IMR-90 (cell line): ENCODE measurements around the gene MRPL20. TPM values are rescaled to one million over a fixed set of nuclear protein-coding genes. Genes with fewer than 3 reads are reported as not detected.

Source experiments
- BHLHE40 ChIP-seq: fragments of 150-350 bp; IDR thresholded peaks from 2 replicates; pipeline ENCODE4 v1.6.1; 2016; ENCODE audit warnings: mild to moderate bottlenecking, low read depth, low read length
- MAZ ChIP-seq: IDR thresholded peaks from 2 replicates; pipeline ENCODE4 v1.6.1; 2012; ENCODE audit warnings: low read depth, mild to moderate bottlenecking, low read length, improper control_type of control experiment, moderate library complexity, borderline replicate concordance
- MXI1 ChIP-seq: IDR thresholded peaks from 2 replicates; pipeline ENCODE4 v1.6.1; 2012; ENCODE audit warnings: low read depth, mild to moderate bottlenecking, low read length, moderate library complexity, borderline replicate concordance
- polyA plus RNA-seq, 3 experiments: library from polyadenylated mRNA; depleted of rRNA; stranded (reverse); fragments of >200 nt; gene quantifications; 2 replicates each; pipeline ENCODE4 v1.2.3, GENCODE V29; 2012; ENCODE audit warnings: low replicate concordance in 1 of 3
- total RNA-seq: library from RNA; depleted of rRNA; stranded (reverse); fragments of >200 nt; gene quantifications from 2 replicates; pipeline ENCODE4 v1.2.3, GENCODE V29; 2012
- TF ChIP-seq, protein P1 (sequence below): fragments of 150-350 bp; IDR thresholded peaks from 2 replicates; pipeline ENCODE4 v1.6.1; 2016; ENCODE audit warnings: low read depth, mild to moderate bottlenecking, low read length, moderate library complexity, borderline replicate concordance

Gene MRPL20
- total and polyA plus RNA-seq, 2 of the 4 experiments (the other 2 are of a cell fraction): 141 to 157 TPM

DNA sequence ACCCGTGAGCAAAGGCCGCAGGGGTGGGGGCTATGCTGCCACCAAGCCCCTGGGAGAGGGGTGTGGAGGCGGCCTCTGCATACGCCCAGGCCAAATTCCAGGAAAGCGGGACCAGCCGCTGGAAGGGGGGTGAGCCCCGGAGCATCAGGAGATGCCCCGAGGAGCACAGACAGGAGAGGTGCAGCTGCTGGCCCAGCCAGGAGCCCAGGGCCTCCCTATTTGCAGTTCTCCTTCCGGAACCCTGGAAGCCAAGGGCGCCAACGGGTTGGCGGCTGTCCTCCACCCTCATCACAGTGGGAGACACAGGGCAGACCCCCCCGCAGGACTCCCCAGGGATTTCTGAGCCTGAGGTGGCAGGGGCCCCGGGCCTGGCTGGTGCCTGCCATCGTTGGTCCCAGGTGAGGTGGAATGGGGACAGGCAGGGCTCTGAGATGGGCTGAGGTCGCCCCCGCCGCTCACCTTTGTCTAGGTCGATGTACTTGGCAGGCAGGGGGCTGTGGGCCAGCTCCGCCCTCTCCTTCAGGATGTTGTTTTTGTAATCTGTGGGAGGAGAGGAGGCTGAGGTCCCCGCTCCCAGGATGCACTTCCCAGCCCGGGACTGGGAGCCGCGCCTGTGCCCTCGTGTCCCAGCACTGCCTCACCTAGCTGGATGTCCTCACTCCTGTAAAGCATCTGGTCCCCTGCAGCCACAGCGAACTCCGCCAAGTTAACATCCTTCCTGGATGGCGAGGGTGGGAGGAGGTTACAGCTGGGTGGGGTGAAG is 53.5 kb downstream of the MRPL20 start (continued):
- TF ChIP-seq MAZ: no peak
- no peak for TF ChIP-seq BHLHE40
- TF ChIP-seq MXI1: no peak
- TF ChIP-seq, protein P1, sequence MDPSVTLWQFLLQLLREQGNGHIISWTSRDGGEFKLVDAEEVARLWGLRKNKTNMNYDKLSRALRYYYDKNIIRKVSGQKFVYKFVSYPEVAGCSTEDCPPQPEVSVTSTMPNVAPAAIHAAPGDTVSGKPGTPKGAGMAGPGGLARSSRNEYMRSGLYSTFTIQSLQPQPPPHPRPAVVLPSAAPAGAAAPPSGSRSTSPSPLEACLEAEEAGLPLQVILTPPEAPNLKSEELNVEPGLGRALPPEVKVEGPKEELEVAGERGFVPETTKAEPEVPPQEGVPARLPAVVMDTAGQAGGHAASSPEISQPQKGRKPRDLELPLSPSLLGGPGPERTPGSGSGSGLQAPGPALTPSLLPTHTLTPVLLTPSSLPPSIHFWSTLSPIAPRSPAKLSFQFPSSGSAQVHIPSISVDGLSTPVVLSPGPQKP: no peak
